Measurements from ENCODE around the gene SLC43A1. TPM values are rescaled to one million over a fixed set of nuclear protein-coding genes. Genes with fewer than 3 reads are reported as not detected.
A peak's percentile ranks its signal among the peaks of the same experiment; 100 is the strongest.

SLC43A1 gene
- total RNA-seq, 1 donor from 2014 or later: 12.4 TPM

DNA sequence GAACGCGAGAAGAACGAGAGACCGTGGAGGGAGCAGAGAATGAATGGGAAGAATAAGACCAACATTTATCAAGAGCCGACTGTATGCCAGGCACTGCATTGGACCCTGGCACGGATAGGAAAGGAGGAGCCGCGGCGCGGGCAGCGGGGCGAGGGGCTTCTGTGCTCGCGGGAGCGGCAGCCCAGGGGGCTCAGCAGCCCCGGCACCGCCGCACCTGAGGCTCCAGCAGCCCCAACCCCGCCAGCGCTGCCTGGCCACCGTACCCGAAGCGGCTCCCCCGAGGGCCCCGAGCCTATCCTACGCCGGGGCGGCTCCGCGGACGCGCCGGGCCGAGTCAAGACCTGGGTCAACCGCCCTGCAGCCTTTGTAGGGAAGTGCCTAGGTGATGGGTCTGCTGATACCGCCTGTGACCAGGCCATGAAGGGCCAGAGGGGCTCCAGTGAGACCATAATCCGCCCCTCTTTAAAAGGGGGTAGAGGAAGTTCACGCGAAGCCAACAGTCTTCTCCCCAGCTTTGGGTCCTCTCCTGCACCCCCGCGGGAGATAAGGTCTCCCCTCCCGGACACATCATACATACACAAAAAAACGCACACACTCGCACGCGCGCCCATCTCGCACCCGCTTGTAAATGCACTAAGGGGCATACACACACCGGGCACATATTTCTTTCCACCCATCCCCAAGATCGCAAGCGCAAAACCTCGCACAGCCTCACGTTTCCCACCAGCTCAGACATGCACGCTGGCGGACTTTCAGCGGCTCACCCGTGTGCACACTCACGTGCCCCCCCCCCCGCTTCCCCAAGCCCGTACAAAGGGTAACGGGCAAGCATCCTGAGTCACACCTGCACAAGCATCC lies 56.1 kb downstream of the SLC43A1 start:
- Histone ChIP-seq H3K4me3 (peak overlapping the region; percentile 48), H3K36me3 (no peaks in the 10 kb centered on the region), H3K9me3 (no peaks in the 10 kb centered on the region), H3K27me3 (peaks cover 25% of the 10 kb centered on the region), H3K4me1 (peaks cover 34% of the 10 kb centered on the region), H3K27ac (no peak overlapping the region)
- intact Hi-C loops (cut with DNase I): no loop called here
- ATAC-seq (peak; percentile 3), DNase-seq (no peak)
- TF ChIP-seq, protein P1, sequence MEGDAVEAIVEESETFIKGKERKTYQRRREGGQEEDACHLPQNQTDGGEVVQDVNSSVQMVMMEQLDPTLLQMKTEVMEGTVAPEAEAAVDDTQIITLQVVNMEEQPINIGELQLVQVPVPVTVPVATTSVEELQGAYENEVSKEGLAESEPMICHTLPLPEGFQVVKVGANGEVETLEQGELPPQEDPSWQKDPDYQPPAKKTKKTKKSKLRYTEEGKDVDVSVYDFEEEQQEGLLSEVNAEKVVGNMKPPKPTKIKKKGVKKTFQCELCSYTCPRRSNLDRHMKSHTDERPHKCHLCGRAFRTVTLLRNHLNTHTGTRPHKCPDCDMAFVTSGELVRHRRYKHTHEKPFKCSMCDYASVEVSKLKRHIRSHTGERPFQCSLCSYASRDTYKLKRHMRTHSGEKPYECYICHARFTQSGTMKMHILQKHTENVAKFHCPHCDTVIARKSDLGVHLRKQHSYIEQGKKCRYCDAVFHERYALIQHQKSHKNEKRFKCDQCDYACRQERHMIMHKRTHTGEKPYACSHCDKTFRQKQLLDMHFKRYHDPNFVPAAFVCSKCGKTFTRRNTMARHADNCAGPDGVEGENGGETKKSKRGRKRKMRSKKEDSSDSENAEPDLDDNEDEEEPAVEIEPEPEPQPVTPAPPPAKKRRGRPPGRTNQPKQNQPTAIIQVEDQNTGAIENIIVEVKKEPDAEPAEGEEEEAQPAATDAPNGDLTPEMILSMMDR (IDR thresholded peaks at IDR 0.05): no peak

DNA sequence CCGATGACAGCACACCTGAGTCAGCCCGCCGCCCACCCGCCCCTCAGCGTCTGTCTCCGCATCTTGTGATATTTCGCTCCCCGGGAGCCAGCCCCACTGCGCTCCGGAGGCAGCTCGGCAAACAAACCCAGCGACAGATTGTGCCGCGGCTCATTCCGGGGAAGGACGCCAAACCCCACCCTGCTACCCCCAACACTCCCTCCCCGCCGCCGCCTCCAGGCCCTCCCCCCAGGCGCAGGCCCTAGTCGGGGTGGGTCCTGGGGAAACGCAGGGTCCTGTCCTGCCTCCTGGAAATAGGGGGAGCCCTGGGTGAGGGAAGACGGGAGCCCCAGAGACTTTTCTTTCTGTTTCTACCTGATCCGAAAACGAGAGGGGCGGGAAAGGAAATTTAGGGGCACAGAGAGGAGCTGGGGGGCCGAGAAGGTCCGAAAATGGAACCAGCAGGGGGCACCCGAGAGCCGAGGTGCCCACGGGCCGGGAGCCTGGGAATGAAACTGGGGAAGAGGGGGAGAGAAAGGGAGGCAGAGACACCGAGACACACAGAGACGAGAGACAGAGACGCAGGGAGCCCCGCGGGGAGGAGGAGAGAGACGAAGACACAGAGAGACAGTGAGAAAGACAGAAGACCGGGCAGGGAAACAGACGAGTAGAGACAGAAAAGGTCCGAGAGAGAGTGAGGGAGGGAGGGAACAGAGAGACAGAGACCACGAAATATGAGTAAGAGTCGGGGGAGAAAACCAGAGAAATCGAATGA lies 56.9 kb downstream of the SLC43A1 start:
- Histone ChIP-seq H3K27ac (no peak overlapping the region), H3K36me3 (no peaks in the 10 kb centered on the region), H3K27me3 (peaks cover 25% of the 10 kb centered on the region), H3K4me1 (peaks cover 34% of the 10 kb centered on the region), H3K9me3 (no peaks in the 10 kb centered on the region), H3K4me3 (peak overlapping the region; percentile 48)
- peak; percentile 82 for DNase-seq
- TF ChIP-seq, protein P1 (IDR thresholded peaks at IDR 0.05): peak; percentile 77
- ATAC-seq: peak; percentile 53
- intact Hi-C loops (cut with DNase I): no loop called here

DNA sequence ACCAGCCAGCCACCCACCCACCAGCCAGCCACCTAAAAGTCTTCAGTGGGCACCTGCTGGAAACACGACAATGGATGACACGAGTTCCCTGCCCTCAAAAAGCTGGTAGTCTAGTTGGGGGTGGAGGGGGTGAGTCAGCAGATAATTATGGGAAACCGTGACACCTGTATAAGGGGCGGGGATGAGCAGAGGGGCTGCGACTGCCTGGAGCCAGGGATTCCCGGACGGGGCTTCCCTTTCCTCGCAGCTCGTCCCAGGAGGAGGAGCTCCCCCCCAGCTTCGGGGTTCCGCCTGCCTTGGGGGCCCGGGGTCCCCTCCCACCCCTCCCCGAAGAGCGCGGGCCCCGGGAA lies 57.5 kb downstream of the SLC43A1 start:
- TF ChIP-seq, protein P1 (IDR thresholded peaks at IDR 0.05): no peak
- Histone ChIP-seq H3K4me1 (peaks cover 34% of the 10 kb centered on the region), H3K9me3 (no peaks in the 10 kb centered on the region), H3K36me3 (no peaks in the 10 kb centered on the region), H3K4me3 (peak overlapping the region; percentile 48), H3K27ac (no peak overlapping the region), H3K27me3 (peaks cover 25% of the 10 kb centered on the region)
- DNase-seq (no peak), ATAC-seq (no peak)
- intact Hi-C loops (cut with DNase I): no loop called here

DNA sequence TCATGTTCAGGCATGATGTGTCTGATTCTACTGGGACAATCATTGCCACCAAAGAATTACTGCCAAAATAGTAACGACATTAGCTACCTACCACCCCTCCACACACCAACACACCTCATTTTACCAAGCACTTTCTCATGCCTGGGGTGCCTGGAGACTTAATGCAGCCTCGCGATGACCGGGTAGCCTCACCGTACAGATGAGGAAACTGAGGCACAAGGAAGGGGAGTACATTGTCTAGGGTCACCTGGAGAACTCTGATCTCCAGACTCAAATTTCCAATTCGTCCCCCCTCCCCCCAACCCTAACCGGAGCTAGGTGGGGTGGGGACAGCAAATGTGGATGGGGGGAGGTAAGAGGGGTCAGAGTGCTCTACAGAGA lies 57.9 kb downstream of the SLC43A1 start:
- intact Hi-C loops (cut with DNase I): no loop called here
- H3K27me3 ChIP-seq: peaks cover 25% of the 10 kb centered on the region
- no peak for ATAC-seq
- TF ChIP-seq, protein P1 (IDR thresholded peaks at IDR 0.05): no peak
- no peaks in the 10 kb centered on the region for H3K36me3 ChIP-seq
- H3K9me3 ChIP-seq: no peaks in the 10 kb centered on the region
- no peak overlapping the region for H3K4me3 ChIP-seq
- no peak for DNase-seq
- peaks cover 34% of the 10 kb centered on the region for H3K4me1 ChIP-seq
- no peak overlapping the region for H3K27ac ChIP-seq

DNA sequence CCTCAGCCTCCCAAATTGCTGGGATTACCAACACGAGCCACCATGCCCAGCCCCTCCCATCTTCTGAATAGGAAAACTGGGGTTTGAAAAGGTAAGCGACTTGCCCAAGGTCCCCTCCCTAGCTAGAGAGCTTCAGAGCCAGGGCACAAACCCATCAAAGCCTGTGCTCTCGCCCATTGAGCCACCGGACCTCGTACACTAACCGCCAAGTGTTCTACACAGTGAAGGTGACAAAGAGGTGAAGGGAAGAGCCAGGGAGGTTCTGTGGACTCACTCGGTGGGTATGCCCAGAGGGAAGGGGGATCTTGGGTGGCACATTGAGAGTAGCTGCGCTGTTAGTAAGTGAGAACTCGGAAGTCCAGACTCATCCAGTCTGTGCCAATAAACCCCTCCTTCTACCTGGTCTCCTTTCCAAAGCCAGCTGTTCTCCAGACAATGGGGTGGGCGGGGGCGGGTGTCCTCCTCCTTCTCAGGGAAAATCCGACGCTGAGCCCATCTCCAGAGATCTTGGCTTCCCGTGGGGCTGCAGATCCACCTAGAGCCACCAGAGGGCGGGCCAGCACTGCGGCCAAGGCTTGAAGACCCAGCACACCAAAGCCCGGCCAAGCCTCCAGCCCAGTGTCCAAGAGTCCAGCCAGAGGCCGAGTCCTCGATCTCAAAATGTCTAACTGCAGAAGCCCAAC lies 58.4 kb downstream of the SLC43A1 start:
- H3K4me1 ChIP-seq: peaks cover 34% of the 10 kb centered on the region
- peaks cover 25% of the 10 kb centered on the region for H3K27me3 ChIP-seq
- TF ChIP-seq, protein P1 (IDR thresholded peaks at IDR 0.05): peak; percentile 100
- no peak overlapping the region for H3K4me3 ChIP-seq
- ATAC-seq (peak; percentile 91), DNase-seq (peak; percentile 92)
- H3K36me3 ChIP-seq: no peaks in the 10 kb centered on the region
- intact Hi-C loops (cut with DNase I): no loop called here
- H3K9me3 ChIP-seq: no peaks in the 10 kb centered on the region
- H3K27ac ChIP-seq: no peak overlapping the region

Data from upper lobe of right lung (tissue), 1 donor.